ENCODE measurements around the gene UQCRQ. TPM values are rescaled to one million over a fixed set of nuclear protein-coding genes. Genes with fewer than 3 reads are reported as not detected.

Gene UQCRQ
- total and polyA plus RNA-seq, 9 of the 15 experiments (the other 6 are each of a cell fraction or from before 2014, with no cell fraction given), result 235 to 2,421 (median 883) TPM

DNA sequence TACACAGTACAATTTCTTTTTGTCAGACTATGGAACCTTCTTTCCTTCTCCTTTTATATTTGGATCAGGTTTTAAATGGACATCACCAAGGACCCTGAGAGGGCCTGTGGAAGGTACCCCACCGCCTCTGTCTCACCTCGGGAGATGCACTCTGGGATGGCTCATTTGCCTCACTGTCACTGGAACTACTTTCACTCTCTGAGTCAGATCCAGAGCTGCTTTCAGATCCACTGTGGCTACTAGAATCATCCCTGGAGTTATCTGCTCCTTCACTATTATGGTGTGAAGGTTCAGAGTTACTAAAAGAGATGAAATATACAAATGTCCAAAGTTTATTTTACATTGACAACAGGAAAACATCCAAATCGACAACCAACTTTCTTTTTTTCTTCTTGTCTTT lies 31.7 kb downstream of the UQCRQ start:
- no peak for ATAC-seq
- BruUV-seq (replicated peaks), result no TSS peak
- ChIA-PET CTCF (ENCODE audit: low intra/inter-chr PET ratio) (no interaction called here), POLR2A (interaction anchor here (1.7 kb wide), 1 partner anchor 20 kb away, joined by 3 read pairs; no protein-coding TSS in a partner anchor)
- Histone ChIP-seq H4K20me1 (replicated peaks; ENCODE audit: control insufficient read depth, insufficient read depth, low read length) (no peaks in the 10 kb centered on the region), H3K9ac (ENCODE audit: insufficient read depth in 1 of 2, low read depth in 2 of 2, low read length in 2 of 2) (no peak overlapping the region), H3K79me2 (ENCODE audit: control insufficient read depth, insufficient read depth, low read length) (no peaks in the 10 kb centered on the region), H3K27ac (ENCODE audit: extremely low read depth, low read depth, low read length) (no peak overlapping the region), H3K9me1 (ENCODE audit: control insufficient read depth, insufficient read depth, low read length) (no peaks in the 10 kb centered on the region), H3K9me3 (replicated peaks; ENCODE audit: control insufficient read depth, insufficient read depth, low read depth, low read length) (no peaks in the 10 kb centered on the region), H3K4me2 (ENCODE audit: insufficient read depth, low read length) (no peak overlapping the region), H2AFZ (ENCODE audit: low read depth, low read length) (no peak overlapping the region), H3K36me3 (ENCODE audit: control insufficient read depth, insufficient read depth, low read length) (peaks cover 77% of the 10 kb centered on the region), H3K27me3 (ENCODE audit: control insufficient read depth in 2 of 2, insufficient read depth in 2 of 2, low read length in 2 of 2) (no peaks in the 10 kb centered on the region), H3K4me1 (replicated peaks in 1 of 2; ENCODE audit: control insufficient read depth in 2 of 2, insufficient read depth in 2 of 2, low read length in 2 of 2) (no peaks in the 10 kb centered on the region), H3K4me3 (no peak overlapping the region)
- in situ Hi-C loops (cut with MboI) (no loop called here), intact Hi-C loops (cut with micrococcal nuclease) (no loop called here)
- FAIRE-seq, result no peak
- DNase-seq (ENCODE audit: extremely low read depth in 1 of 4, low spot score in 3 of 4), result no peak
- WGBS (ENCODE audit: insufficient coverage, low coverage, missing lambda C conversion rate), result 69% methylated on average over 3 of the region's 3 CpGs
- TF ChIP-seq HDAC2 (IDR thresholded peaks at IDR 0.05) (no peak), ZNF175 (CRISPR knock-in tag; IDR thresholded peaks at IDR 0.05; ENCODE audit: low read depth) (no peak), TCF7 (IDR thresholded peaks at IDR 0.05; ENCODE audit: borderline replicate concordance) (no peak), RNF2 (IDR thresholded peaks at IDR 0.05) (no peak), E2F3 (CRISPR knock-in tag; IDR thresholded peaks at IDR 0.05) (no peak), ZFP30 (CRISPR knock-in tag; IDR thresholded peaks at IDR 0.05; ENCODE audit: borderline replicate concordance) (no peak), HEY1 (CRISPR knock-in tag; IDR thresholded peaks at IDR 0.05; ENCODE audit: borderline replicate concordance) (no peak), ZKSCAN1 (IDR thresholded peaks at IDR 0.05; ENCODE audit: low read depth, low read length) (no peak), EP400 (IDR thresholded peaks at IDR 0.05) (no peak), ZNF586 (CRISPR knock-in tag; conservative IDR thresholded peaks at IDR 0.05) (no peak), PCBP2 (IDR thresholded peaks at IDR 0.05; ENCODE audit: low read depth, low read length, poor library complexity, severe bottlenecking) (no peak), CCNT2 (IDR thresholded peaks at IDR 0.05; ENCODE audit: borderline replicate concordance, extremely low read depth, insufficient read length, low read depth, low read length) (no peak), ARHGAP35 (IDR thresholded peaks at IDR 0.05; ENCODE audit: partially characterized antibody) (no peak), KDM2B (CRISPR knock-in tag; IDR thresholded peaks at IDR 0.05) (no peak), RUNX1 (IDR thresholded peaks at IDR 0.05; ENCODE audit: low read depth) (no peak)
- TF ChIP-seq, protein P1, sequence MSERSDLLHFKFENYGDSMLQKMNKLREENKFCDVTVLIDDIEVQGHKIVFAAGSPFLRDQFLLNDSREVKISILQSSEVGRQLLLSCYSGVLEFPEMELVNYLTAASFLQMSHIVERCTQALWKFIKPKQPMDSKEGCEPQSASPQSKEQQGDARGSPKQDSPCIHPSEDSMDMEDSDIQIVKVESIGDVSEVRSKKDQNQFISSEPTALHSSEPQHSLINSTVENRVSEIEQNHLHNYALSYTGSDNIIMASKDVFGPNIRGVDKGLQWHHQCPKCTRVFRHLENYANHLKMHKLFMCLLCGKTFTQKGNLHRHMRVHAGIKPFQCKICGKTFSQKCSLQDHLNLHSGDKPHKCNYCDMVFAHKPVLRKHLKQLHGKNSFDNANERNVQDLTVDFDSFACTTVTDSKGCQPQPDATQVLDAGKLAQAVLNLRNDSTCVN (CRISPR knock-in tag; IDR thresholded peaks at IDR 0.05), result no peak
- TF ChIP-seq, protein P2, sequence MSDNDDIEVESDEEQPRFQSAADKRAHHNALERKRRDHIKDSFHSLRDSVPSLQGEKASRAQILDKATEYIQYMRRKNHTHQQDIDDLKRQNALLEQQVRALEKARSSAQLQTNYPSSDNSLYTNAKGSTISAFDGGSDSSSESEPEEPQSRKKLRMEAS (CRISPR knock-in tag; IDR thresholded peaks at IDR 0.05), result no peak
- TF ChIP-seq, protein P3, sequence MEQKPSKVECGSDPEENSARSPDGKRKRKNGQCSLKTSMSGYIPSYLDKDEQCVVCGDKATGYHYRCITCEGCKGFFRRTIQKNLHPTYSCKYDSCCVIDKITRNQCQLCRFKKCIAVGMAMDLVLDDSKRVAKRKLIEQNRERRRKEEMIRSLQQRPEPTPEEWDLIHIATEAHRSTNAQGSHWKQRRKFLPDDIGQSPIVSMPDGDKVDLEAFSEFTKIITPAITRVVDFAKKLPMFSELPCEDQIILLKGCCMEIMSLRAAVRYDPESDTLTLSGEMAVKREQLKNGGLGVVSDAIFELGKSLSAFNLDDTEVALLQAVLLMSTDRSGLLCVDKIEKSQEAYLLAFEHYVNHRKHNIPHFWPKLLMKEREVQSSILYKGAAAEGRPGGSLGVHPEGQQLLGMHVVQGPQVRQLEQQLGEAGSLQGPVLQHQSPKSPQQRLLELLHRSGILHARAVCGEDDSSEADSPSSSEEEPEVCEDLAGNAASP (IDR thresholded peaks at IDR 0.05), result no peak
- TF ChIP-seq, protein P4, sequence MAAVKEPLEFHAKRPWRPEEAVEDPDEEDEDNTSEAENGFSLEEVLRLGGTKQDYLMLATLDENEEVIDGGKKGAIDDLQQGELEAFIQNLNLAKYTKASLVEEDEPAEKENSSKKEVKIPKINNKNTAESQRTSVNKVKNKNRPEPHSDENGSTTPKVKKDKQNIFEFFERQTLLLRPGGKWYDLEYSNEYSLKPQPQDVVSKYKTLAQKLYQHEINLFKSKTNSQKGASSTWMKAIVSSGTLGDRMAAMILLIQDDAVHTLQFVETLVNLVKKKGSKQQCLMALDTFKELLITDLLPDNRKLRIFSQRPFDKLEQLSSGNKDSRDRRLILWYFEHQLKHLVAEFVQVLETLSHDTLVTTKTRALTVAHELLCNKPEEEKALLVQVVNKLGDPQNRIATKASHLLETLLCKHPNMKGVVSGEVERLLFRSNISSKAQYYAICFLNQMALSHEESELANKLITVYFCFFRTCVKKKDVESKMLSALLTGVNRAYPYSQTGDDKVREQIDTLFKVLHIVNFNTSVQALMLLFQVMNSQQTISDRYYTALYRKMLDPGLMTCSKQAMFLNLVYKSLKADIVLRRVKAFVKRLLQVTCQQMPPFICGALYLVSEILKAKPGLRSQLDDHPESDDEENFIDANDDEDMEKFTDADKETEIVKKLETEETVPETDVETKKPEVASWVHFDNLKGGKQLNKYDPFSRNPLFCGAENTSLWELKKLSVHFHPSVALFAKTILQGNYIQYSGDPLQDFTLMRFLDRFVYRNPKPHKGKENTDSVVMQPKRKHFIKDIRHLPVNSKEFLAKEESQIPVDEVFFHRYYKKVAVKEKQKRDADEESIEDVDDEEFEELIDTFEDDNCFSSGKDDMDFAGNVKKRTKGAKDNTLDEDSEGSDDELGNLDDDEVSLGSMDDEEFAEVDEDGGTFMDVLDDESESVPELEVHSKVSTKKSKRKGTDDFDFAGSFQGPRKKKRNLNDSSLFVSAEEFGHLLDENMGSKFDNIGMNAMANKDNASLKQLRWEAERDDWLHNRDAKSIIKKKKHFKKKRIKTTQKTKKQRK (IDR thresholded peaks at IDR 0.05; ENCODE audit: borderline replicate concordance, low read depth, low read length), result no peak
